ENCODE results near the gene GLRA1. TPM values are rescaled to one million over a fixed set of nuclear protein-coding genes. Genes with fewer than 3 reads are reported as not detected.
"Not testable (repeated sequence)": the region's sequence is repeated elsewhere in the genome, so short reads cannot be mapped to it uniquely, and the experiment has no call there.

Gene GLRA1
- polyA plus RNA-seq, 3 donors: not detected

DNA sequence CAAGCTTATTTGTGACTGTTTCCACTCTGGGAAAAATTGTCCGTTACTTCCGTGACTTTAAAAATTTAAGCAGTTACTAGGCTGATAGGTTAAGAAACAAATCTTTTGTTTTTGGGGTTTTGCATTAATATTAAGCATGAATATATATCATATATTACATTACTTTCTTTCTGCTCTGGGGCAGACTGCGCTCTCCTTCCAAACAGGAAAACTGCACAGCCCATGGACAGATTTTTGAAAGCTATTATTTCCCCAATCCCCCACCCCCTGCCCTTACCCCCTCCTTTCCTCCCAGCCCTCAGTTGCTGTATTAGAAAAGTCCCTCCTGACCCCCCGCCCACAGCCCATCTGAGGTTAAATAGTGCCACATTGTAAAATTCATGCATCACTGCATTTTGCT lies 102.5 kb downstream of the GLRA1 start:
- DNase-seq (ENCODE audit: low read depth in 3 of 3, low spot score in 2 of 3): no peak

GRCh38 chr5:151820903-151821302 lies 103.7 kb downstream of the GLRA1 start:
- DNase-seq (ENCODE audit: low read depth in 3 of 3, low spot score in 2 of 3): no peak

- no peak for DNase-seq (ENCODE audit: low read depth in 3 of 3, low spot score in 2 of 3)
These were observed 104.4 kb downstream of the GLRA1 start for GRCh38 chr5:151820271-151820670.

GRCh38 chr5:151819830-151820229 lies 104.8 kb downstream of the GLRA1 start:
- no peak for DNase-seq (ENCODE audit: low read depth in 3 of 3, low spot score in 2 of 3)

GRCh38 chr5:151815051-151815450 lies 109.6 kb downstream of the GLRA1 start:
- DNase-seq (ENCODE audit: low read depth in 3 of 3, low spot score in 2 of 3): no peak

- DNase-seq (ENCODE audit: low read depth in 3 of 3, low spot score in 2 of 3): no peak
These were observed 111.8 kb downstream of the GLRA1 start for GRCh38 chr5:151812757-151813309.

DNA sequence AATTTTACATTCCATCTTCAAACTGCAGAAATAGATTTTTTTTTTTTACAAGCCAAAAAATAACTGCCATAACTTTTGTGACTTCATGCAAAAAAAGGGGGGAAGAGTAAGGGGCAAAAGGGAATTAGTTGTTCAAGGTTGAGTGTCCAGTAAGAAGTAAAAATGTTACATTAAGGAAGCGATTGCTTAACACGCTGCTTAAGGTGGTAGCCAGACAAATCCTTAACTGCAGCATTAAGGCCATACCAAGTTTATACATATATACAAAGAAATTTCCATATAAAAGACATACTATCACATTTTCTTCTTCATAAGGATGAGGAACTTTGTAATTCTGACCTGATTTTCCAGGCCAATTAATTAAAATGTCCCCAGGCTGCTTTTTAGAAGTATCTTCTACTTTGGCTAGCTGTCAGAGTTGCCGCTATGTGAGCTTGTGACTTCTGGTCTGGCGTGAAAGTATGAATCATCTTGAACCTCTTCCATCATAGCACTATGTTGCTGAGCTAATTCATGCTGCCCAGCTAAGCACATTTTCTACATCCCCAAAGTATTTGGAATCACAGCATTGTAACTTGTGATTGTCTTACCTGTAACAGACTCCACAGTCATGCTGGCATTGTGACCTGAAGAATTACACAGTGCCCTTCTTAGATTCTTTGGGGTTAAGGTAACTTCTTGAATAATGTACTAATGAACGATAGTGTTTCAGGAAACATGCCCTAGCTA lies 112.9 kb downstream of the GLRA1 start:
- no peak for DNase-seq (ENCODE audit: low read depth in 3 of 3, low spot score in 2 of 3)

GRCh38 chr5:151810897-151811296 lies 113.8 kb downstream of the GLRA1 start:
- DNase-seq (ENCODE audit: low read depth in 3 of 3, low spot score in 2 of 3): no peak

DNA sequence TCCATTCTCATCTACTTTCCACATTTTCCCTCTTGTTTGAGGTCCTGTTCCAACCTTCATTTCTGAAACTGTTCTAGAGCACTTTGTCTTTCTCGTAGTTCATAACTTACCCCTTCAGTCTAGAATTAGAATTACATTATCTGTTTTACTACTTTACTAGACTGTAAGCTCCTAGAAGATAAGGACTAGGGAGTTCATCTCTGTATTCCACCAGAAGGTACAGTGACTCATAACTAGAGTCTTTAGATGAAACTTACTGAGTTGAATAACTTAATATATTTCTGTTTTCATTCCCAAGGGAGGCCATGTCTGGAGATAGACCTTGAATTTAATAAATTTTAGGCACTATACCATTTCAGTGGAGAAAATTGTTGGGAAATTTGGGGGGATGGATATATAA lies 114.2 kb downstream of the GLRA1 start:
- no peak for DNase-seq (ENCODE audit: low read depth in 3 of 3, low spot score in 2 of 3)

DNA sequence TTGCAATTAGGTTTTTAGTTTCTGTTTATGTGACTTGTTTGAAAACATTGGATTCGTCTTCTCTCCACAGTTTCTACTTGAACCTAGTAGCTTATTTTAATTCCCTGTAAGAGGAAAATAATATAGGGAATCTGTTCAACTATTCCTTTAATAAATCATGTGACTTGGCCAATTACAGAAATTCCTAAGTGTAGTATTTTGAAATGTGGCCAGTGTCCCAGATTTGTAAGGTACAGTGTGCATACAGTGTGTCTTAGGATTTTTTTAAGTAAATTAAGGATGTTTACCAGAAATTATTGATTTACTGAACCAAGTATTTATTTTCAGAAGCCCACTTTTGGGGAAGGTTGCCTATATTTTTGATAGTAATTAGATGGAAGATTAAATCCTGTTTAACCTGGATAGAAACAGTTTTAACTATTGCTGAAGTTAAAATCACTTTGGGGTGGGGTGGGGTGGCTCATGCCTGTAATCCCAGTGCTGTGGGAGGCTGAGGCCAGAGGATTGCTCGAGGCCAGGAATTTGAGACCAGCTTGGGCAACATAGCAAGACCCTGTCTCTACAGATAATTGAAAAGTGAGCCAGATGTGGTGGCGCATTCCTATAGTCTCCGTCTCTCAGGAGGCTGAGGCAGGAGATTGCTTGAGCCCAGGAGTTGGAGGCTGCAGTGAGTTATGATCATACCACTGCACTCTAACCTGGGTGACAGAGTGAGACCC lies 116.0 kb downstream of the GLRA1 start:
- DNase-seq (ENCODE audit: low read depth in 3 of 3, low spot score in 2 of 3): no peak

- DNase-seq (ENCODE audit: low read depth in 3 of 3, low spot score in 2 of 3): no peak
These were observed 119.0 kb downstream of the GLRA1 start for GRCh38 chr5:151805414-151806223.

- DNase-seq (ENCODE audit: low read depth in 3 of 3, low spot score in 2 of 3): no peak
These were observed 124.1 kb downstream of the GLRA1 start for GRCh38 chr5:151800532-151800931.

- no peak for DNase-seq (ENCODE audit: low read depth in 3 of 3, low spot score in 2 of 3)
These were observed 125.2 kb downstream of the GLRA1 start for GRCh38 chr5:151799407-151799806.

DNA sequence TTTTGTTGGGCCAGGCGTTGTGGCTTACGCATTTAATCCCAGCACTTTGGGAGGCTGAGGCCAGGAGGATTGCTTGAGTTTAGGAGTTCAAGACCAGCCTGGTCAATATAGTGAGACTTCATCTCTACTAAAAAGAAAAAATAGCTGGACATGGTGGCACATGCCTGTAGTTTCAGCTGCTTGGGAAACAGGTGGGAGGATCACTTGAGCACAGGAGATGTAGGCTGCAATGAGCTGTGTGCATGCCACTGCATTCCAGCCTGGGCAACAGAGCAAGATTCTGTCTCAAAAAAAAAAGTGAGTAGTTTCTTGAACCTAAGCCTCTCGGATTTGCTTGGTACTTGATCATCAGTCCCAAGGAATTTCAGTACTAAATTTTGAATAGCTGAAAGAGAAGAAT lies 126.0 kb downstream of the GLRA1 start:
- DNase-seq (ENCODE audit: low read depth in 3 of 3, low spot score in 2 of 3): no peak

GRCh38 chr5:151795426-151795825 lies 129.2 kb downstream of the GLRA1 start:
- DNase-seq (ENCODE audit: low read depth in 3 of 3, low spot score in 2 of 3): no peak

- no peak for DNase-seq (ENCODE audit: low read depth in 3 of 3, low spot score in 2 of 3)
These were observed 131.3 kb downstream of the GLRA1 start for GRCh38 chr5:151793358-151793757.

DNA sequence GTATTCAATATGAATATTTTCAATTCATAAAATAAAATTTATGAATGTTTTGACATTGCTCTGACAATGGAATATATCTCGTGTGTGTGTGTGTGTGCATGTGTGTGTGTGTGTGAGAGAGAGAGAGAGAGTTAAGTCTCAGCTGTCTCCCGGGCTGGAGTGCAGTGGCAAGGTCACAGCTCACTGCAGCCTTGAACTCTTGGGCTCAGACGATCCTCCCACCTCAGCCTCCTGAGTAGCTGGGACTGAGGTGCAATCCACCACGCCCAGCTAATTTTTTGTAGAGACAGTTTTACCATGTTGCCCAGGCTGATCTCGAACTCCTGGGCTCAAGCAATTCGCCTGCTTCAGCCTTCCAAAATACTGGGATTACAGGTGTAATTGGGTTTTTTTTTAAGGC lies 136.8 kb downstream of the GLRA1 start:
- no peak for DNase-seq (ENCODE audit: low read depth in 3 of 3, low spot score in 2 of 3)

DNA sequence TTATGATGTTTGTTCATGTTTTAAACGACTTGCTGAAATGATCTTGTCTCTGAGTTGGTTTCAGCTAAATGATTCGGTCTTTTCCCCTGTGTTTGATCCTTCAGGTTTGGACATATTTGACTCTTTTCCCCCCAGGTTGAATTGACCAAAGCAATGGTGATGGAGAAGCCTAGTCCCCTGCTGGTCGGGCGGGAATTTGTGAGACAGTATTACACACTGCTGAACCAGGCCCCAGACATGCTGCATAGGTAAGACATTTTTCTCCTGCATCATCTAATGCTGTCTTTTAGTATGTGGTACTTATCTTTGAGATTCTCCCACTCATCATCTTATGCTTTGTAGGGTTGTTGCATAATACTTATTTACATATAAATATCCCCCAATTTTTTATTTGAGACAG lies 138.2 kb downstream of the GLRA1 start:
- DNase-seq (ENCODE audit: low read depth in 3 of 3, low spot score in 2 of 3): no peak

DNA sequence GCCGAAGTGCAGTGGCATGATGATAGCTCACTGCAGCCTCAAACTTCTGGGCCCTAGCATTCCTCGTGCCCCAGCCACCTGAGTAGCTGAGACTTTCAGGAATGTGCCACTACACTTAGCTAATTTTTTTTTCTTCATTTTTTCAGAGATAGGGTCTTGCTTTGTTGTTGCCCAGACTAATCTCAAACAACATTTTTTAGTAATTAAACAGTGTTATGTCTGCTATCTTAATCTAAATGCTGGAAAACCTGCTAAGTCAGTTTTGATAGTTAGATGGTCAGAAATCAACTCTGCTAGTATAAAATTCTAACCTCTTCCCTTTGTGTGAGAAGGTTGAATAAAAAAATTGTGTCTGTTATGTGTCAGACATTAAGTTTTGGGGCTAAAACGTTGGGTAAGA lies 140.5 kb downstream of the GLRA1 start:
- no peak for DNase-seq (ENCODE audit: low read depth in 3 of 3, low spot score in 2 of 3)

DNA sequence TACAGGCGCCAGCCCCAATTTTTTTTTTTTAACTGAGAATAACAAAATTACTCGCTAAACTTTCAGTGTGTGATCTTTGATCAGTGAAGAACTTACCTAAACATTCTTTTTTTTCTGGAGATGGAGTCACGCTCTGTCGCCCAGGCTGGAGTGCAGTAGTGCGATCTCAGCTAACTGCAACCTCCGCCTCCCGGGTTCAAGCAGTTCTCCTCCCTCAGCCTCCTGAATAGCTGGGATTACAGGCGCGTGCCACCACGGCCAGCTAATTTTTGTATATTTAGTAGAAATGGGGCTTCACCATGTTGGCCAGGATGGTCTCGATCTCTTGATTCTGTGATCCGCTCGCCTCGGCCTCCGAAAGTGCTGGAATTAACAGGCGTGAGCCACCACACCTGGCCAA lies 141.0 kb downstream of the GLRA1 start:
- DNase-seq (ENCODE audit: low read depth in 3 of 3, low spot score in 2 of 3): not testable (repeated sequence)

- DNase-seq (ENCODE audit: low read depth in 3 of 3, low spot score in 2 of 3): no peak
These were observed 143.4 kb downstream of the GLRA1 start for GRCh38 chr5:151781201-151781600.
